Activated CD4-positive, alpha-beta T cell treated with anti-CD3 and anti-CD28 coated beads, Interleukin-2, amount 50 U/mL, for 48 hours (primary cell): ENCODE measurements around the gene CACNG8.
A peak's percentile ranks its signal among the peaks of the same experiment; 100 is the strongest.
"Not testable (repeated sequence)": the region's sequence is repeated elsewhere in the genome, so short reads cannot be mapped to it uniquely, and the experiment has no call there.

Experiments
- DNase-seq, 2 experiments: peaks; one replicate each; pipeline ENCODE4 v3.0.0-alpha.2; 2020

CACNG8 gene

GRCh38 chr19:53962887-53963431 is at the start of gene CACNG8:
CACNG8 (plus strand) TSS chr19:53962937.
- DNase-seq: no peak

DNA sequence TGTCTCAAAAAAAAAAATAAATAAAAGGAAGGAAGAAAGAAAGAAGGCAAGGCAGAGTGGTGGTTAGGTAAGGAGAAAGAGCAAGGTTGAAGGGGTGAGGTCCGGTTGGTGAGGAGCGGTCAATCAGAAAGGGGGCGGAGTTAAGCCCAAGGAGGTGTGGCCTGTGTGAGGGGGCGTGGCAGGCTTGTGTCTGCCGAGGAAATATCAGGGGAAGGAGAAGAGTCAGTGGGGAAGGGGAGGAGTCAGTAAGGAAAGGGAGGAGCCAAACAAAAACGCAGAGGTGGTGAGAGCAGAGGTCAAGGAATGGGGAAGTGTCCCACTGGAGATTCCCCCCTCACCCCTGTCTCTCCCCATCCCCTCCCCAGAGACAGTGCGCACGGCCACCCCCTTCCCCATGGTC is 47.7 kb upstream of the CACNG8 start:
- DNase-seq: no peak

DNA sequence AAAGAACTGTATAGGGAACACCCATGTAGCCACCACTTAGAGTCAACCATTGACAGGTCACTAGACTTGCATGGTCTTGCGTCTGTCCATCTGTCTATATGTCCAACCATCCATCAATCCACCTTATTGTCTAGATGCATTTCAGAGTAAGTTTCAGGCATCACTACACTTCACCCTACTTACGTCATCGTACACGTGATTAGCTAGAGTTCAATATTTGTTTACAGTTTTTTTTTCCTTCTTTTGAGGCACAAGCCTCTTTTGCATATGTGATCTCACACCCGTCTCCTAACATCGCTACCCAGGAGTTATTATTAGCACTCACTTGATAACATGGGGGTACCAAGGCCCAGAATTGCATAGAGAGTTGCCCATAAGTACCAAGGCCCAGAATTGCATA is 46.7 kb upstream of the CACNG8 start:
- no peak for DNase-seq

GRCh38 chr19:53917356-53917755 is 45.4 kb upstream of the CACNG8 start:
- no peak for DNase-seq

GRCh38 chr19:53927739-53928138 is 35.0 kb upstream of the CACNG8 start:
- peak; percentile 32 to 33 for DNase-seq

GRCh38 chr19:53936029-53936428 is 26.7 kb upstream of the CACNG8 start:
- DNase-seq: no peak

- DNase-seq: peak; percentile 11 to 12
Measured at GRCh38 chr19:53942001-53942786, 20.5 kb upstream of the CACNG8 start.

GRCh38 chr19:53944416-53944815 is 18.3 kb upstream of the CACNG8 start:
- DNase-seq: no peak

- no peak for DNase-seq
Measured at GRCh38 chr19:53944933-53945332, 17.8 kb upstream of the CACNG8 start.

DNA sequence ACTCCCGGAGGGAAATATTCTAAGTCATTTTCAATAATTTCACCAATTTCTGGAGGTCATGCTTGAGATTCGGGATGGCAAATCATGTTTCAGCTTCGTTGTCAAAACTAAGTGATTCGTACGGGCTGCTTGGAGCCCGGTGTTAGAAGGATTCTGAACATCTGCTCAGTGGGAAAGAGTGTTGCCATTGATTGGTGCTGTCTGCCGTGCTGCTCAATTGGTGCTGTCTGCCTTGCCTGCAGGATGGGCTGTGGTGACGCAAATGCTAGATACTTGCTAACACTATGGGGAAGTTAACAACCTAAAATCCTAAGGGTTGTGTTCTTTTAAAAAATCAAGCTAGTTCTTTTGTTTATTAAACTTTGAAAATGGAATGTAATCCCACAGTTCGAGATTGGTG is 17.3 kb upstream of the CACNG8 start:
- no peak for DNase-seq

- no peak for DNase-seq
Measured at GRCh38 chr19:53945998-53946397, 16.7 kb upstream of the CACNG8 start.

GRCh38 chr19:53947624-53948023 is 15.1 kb upstream of the CACNG8 start:
- no peak for DNase-seq

- not testable (repeated sequence) for DNase-seq
Measured at GRCh38 chr19:53948611-53949010, 14.1 kb upstream of the CACNG8 start.

GRCh38 chr19:53951436-53951835 is 11.3 kb upstream of the CACNG8 start:
- no peak for DNase-seq

- no peak for DNase-seq
Measured at GRCh38 chr19:53951947-53952346, 10.8 kb upstream of the CACNG8 start.

DNA sequence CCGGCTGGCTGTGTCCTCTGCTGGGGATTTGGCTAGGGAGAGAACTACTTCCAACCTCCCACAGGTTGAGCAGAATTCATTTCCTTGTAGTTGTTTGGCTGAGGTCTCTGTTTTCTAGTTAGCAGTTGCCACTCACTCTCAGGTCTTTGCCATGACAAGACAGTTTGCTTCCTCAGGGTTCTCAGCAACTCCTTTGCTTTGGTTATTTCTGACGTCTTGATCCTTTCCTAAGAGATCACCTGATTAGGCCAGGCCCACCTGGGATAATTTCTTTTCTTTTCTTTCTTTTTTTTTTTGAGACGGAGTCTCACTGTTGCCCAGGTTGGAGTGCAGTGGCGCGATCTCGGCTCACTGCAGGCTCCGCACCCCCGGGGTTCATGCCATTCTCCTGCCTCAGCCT is 9.4 kb upstream of the CACNG8 start:
- DNase-seq: no peak

DNA sequence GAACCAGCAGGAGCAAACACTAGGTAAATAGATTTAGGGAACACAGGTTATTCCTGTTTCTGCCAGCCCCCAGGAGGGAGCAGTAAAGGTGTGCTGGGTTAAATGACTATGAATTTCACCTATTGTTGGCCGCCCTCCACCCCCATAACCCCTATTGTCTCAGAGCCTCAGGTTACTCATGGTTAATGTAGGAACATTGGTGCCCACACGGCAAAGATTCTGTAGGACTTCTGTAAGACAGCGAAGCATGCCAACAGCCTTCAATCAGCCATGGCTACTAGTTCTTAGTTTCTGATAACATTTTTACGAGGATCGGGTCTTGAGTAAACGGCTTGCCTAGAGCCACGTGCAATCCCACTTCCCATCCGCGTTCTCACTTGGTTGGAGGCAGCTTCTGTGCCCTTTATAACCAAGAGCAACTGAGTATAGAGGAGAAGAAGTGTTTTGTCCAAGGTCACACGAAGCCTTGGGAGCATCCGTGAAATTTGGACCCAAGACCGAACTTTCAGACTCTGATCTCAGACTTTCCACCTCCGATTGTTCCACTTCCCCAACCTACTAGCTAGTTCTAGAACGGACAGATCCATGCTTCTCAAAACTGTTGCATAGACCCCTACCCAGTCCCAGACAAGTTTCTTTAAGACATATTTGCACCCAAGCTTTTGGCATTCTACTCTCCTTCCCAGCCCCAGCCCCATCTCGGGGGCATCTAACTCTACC is 5.1 kb upstream of the CACNG8 start:
- no peak for DNase-seq

DNA sequence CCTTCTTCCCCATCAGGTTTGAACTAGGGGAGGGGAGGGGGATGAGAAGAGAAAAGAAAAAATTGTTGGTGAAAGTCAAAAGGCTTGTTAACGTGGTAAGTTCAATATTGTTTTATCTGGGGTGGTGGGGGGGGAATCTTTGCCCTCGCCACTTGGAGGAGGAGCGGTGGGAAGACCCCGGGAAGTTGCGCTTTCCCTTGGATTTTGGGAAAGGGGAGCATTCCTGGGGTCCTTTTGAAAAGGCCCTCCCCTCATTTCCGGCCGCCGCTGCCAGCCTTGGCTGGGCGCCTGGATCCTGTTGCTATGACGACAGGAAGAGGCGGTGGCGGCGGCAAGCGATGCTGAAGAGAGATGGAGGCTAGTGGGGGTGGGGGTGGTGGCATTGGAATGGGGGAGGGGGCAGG is 4.6 kb upstream of the CACNG8 start:
- DNase-seq: no peak

DNA sequence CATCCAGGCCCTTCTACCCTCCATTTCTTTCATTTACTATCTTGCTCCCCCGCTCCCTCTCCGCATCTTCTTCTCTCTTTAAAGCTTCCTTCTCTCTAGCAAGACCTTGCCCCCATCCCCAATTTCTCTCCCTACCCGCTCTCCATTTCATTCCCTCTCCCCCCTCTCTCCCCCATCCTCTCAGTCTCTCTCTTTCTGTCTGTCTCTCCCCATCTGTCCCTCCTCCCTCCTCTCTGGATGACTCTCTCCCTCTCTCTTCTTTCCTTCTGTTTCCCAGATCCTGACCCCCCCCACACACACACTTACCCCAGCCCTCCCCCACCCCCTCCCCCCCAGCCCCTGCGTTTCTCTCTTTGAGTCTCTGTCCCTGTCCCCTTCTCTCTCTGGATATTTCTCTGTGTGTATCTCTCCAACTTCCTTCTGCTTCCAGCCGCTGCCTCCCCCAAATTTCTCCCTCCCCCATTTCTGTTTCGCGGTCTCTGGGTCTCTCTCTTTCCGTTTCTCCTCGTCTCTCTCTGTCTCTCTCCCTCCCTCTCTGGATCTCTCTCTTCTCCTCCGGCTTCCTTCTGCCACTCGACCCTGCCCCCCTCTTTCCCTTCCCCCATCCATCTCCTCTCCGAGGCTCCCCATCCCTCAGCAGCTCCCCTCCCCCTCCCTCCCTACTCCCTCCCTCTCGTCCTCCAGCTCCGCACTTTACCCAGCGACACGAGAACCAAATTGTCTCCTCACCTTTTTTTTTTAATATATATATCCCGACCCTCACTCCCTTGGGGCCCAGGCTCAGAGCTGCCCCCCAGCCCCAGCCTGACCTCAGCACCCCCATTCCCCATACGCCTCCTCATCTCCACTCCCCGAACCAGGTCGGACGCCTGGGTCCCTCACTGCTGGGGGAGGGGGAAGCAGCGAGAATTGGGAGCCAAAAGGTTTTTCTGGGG is 3.6 kb upstream of the CACNG8 start:
- DNase-seq: no peak

- no peak for DNase-seq
Measured at GRCh38 chr19:53960187-53960586, 2.5 kb upstream of the CACNG8 start.

DNA sequence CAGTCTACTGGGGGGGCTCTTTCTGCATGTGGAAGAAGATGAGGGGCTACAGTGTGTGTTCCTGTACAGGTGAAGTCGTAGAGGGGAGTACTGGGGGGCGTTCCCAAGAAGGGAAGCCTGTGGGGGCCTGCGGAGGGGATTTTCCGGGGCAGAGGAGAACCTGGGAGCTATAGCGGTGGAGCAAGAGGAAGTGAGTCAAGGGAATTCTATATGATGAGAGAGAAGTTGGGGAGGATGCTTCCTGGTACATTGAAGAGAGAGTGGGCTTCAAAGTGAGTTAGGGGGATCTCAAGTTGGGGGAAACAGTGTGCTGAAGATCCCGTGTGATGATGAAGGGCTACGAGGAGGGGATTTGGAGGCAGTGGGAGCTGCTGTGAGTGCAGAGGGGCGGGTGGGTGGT is 1.9 kb upstream of the CACNG8 start:
- no peak for DNase-seq

GRCh38 chr19:53961523-53962356 is 997 bp upstream of the CACNG8 start:
- no peak for DNase-seq
